Thyroid gland (tissue), 4 donors: ENCODE data around the gene CALCR.

Source experiments
- CTCF ChIP-seq, 6 experiments: fragments of 200-600 bp in 3 of 6; fragments of 450-650 bp in 3 of 6; sonication (generic) in 3 of 6; IDR thresholded peaks; one replicate each; pipeline ENCODE4 v1.5.1; 2016 to 2019; ENCODE audit warnings: antibody characterized with exemption in 6 of 6, mild to moderate bottlenecking in 2 of 6, inconsistent platforms in 1 of 6, moderate library complexity in 1 of 6
- POLR2A ChIP-seq, 2 donors: fragments of 450-650 bp; IDR thresholded peaks; one replicate each; pipeline ENCODE4 v1.6.1; 2017; ENCODE audit warnings: antibody characterized with exemption in 2 of 2, mild to moderate bottlenecking in 2 of 2, moderate library complexity in 1 of 2

DNA sequence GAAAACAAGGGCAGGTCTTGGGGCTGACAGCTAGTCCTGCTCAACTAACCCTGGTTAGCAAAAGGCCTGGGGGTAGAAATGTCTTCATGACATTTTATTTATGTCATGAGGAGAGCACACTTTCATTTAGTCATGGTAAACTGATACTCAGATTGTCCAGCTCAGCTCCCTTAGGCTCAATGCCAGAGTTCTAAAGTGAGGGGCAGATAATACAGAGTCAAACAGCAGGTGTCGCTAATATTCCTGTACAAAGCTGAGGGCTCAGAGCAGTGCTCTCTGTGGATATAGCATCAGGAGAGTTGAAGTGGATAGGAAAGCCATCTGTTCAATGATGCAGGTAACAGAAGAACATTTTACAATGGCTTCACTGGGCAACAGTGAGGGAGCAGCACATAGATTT lies 26.8 kb upstream of the CALCR start:
- TF ChIP-seq POLR2A (IDR thresholded peaks at IDR 0.05) (no peak), CTCF (IDR thresholded peaks at IDR 0.05) (no peak)
